AG08395 (cell line): ENCODE measurements around the gene TNS4.

Source experiments
- DNase-seq: peaks from one replicate; pipeline ENCODE4 v3.0.0; 2012; ENCODE audit warnings: mixed read lengths, low spot score

Gene TNS4

GRCh38 chr17:40535438-40535837 is 34.0 kb upstream of the TNS4 start:
- no peak for DNase-seq

- DNase-seq, result no peak
These were observed 33.2 kb upstream of the TNS4 start for GRCh38 chr17:40534371-40535189.

- no peak for DNase-seq
These were observed 32.5 kb upstream of the TNS4 start for GRCh38 chr17:40533896-40534295.

- no peak for DNase-seq
These were observed 31.3 kb upstream of the TNS4 start for GRCh38 chr17:40532520-40533253.

GRCh38 chr17:40531051-40531991 is 29.9 kb upstream of the TNS4 start:
- DNase-seq, result no peak

- no peak for DNase-seq
These were observed 29.1 kb upstream of the TNS4 start for GRCh38 chr17:40530531-40530994.

GRCh38 chr17:40529991-40530390 is 28.6 kb upstream of the TNS4 start:
- no peak for DNase-seq

GRCh38 chr17:40528692-40529417 is 27.4 kb upstream of the TNS4 start:
- no peak for DNase-seq

- peak; percentile 38 for DNase-seq
These were observed 25.2 kb upstream of the TNS4 start for GRCh38 chr17:40526668-40527067.

GRCh38 chr17:40525294-40525693 is 23.9 kb upstream of the TNS4 start:
- DNase-seq, result no peak

GRCh38 chr17:40524243-40524965 is 23.0 kb upstream of the TNS4 start:
- no peak for DNase-seq

GRCh38 chr17:40522961-40523310 is 21.5 kb upstream of the TNS4 start:
- no peak for DNase-seq

- DNase-seq, result no peak
These were observed 21.0 kb upstream of the TNS4 start for GRCh38 chr17:40522250-40522960.

- no peak for DNase-seq
These were observed 19.6 kb upstream of the TNS4 start for GRCh38 chr17:40520991-40521453.

GRCh38 chr17:40519089-40519775 is 17.8 kb upstream of the TNS4 start:
- no peak for DNase-seq

GRCh38 chr17:40518401-40519088 is 17.1 kb upstream of the TNS4 start:
- DNase-seq, result no peak

GRCh38 chr17:40517981-40518380 is 16.6 kb upstream of the TNS4 start:
- DNase-seq, result no peak

GRCh38 chr17:40517286-40517662 is 15.9 kb upstream of the TNS4 start:
- no peak for DNase-seq
